Measurements from ENCODE around the gene LTB4R.

- TF ChIP-seq, protein P1, sequence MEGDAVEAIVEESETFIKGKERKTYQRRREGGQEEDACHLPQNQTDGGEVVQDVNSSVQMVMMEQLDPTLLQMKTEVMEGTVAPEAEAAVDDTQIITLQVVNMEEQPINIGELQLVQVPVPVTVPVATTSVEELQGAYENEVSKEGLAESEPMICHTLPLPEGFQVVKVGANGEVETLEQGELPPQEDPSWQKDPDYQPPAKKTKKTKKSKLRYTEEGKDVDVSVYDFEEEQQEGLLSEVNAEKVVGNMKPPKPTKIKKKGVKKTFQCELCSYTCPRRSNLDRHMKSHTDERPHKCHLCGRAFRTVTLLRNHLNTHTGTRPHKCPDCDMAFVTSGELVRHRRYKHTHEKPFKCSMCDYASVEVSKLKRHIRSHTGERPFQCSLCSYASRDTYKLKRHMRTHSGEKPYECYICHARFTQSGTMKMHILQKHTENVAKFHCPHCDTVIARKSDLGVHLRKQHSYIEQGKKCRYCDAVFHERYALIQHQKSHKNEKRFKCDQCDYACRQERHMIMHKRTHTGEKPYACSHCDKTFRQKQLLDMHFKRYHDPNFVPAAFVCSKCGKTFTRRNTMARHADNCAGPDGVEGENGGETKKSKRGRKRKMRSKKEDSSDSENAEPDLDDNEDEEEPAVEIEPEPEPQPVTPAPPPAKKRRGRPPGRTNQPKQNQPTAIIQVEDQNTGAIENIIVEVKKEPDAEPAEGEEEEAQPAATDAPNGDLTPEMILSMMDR (IDR thresholded peaks at IDR 0.05) = no peak
- TF ChIP-seq POLR2A (IDR thresholded peaks at IDR 0.05) (no peak), POLR2AphosphoS5 (IDR thresholded peaks at IDR 0.05) (no peak)
Measured at GRCh38 chr14:24363401-24363800, 52.1 kb downstream of the LTB4R start.

Measured in prostate gland (tissue), 2 donors.